ENCODE measurements around the gene FAF1.

The FAF1 gene

DNA sequence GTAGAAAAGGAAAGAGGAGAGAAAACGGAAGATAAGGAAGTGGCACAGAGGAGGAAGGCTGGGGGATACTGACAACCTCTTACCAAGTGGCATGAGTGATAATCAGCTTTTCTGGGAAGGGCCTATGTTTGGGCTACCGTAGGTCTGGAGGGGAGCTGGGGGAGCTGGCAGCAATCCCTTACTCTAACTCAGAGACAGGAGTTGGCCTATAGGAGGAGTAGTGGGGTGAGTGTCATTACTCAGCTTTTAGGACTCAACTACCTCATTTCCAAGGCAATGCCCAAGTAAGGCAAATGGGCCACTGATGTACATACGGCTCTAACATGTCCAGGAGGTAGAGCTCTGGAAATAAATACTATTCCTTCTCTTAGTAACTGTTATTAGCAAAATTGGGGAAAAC lies 488.1 kb downstream of the FAF1 start:
- TF ChIP-seq, protein P1, sequence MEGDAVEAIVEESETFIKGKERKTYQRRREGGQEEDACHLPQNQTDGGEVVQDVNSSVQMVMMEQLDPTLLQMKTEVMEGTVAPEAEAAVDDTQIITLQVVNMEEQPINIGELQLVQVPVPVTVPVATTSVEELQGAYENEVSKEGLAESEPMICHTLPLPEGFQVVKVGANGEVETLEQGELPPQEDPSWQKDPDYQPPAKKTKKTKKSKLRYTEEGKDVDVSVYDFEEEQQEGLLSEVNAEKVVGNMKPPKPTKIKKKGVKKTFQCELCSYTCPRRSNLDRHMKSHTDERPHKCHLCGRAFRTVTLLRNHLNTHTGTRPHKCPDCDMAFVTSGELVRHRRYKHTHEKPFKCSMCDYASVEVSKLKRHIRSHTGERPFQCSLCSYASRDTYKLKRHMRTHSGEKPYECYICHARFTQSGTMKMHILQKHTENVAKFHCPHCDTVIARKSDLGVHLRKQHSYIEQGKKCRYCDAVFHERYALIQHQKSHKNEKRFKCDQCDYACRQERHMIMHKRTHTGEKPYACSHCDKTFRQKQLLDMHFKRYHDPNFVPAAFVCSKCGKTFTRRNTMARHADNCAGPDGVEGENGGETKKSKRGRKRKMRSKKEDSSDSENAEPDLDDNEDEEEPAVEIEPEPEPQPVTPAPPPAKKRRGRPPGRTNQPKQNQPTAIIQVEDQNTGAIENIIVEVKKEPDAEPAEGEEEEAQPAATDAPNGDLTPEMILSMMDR (conservative IDR thresholded peaks at IDR 0.05; ENCODE audit: low read length): no peak
- DNase-seq (ENCODE audit: low read depth): no peak
- H3K4me3 ChIP-seq (ENCODE audit: low read length): no peak overlapping the region

DNA sequence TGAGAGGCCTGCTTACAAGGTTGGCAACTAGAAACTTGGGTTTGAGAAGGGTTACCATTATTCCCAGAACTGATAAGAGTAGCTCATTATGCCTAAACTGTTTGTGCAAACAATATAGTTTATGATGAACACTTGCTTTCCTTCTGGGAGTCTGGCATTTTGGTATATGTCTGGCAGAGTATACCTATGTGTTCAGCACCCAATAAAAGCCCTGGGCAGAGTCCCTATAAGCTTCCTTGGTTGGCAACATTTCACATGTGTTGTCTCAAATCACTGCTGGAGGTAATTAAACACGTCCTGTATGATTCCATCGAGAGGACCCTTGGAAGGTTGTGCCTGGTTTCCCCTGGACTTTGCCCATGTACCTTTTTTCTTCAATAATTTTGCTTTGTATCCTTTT lies 497.1 kb downstream of the FAF1 start:
- TF ChIP-seq, protein P1 (conservative IDR thresholded peaks at IDR 0.05; ENCODE audit: low read length): no peak
- no peak for DNase-seq (ENCODE audit: low read depth)
- H3K4me3 ChIP-seq (ENCODE audit: low read length): no peak overlapping the region

GRCh38 chr1:50458507-50458906 lies 501.6 kb downstream of the FAF1 start:
- TF ChIP-seq, protein P1 (conservative IDR thresholded peaks at IDR 0.05; ENCODE audit: low read length): no peak
- peak; percentile 74 for DNase-seq (ENCODE audit: low read depth)

DNA sequence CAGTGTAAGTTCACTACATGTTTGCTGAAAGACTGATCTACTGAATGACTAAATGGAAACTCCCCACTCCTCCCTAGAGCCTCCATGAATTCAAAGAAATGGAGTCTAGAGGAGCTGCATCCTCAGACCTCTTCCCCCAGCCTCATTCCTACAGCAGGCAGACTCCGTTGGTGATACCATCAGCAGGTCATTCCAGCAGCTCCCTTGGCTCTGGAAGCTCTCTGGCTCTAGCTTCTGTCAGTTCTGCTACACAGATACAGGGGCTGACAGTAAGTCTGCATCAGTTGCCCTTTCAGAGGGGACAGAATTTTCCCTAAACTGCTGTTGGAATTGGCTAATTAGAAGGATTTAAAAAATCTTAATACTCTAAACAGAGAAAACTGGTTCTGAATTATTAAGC lies 505.2 kb downstream of the FAF1 start:
- no peak for DNase-seq (ENCODE audit: low read depth)
- H3K4me3 ChIP-seq (ENCODE audit: low read length): no peak overlapping the region
- TF ChIP-seq, protein P1 (conservative IDR thresholded peaks at IDR 0.05; ENCODE audit: low read length): no peak

More at GRCh38 chr1:50458507-50458906, 501.6 kb downstream of the FAF1 start:
- no peak overlapping the region for H3K4me3 ChIP-seq (ENCODE audit: low read length)

DNA sequence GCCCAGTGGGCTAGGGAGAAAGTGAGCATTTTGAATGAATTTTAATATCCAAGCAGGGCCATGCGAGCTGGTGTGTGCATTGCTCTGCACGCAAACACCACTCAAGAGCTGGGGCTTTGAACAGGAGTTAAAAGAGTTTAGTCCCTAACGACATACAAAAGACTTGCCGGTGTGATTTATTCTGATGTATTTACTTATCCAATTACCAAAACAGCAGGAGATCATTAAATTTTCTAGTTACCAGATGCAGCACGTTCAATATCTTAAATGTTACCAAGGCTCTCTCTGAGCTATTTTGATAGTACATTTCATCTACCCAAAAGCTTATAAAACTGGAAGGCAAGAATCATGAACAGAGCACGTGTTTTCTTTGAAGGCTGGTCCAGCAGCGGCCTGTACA lies 506.8 kb downstream of the FAF1 start:
- H3K4me3 ChIP-seq (ENCODE audit: low read length): no peak overlapping the region
- DNase-seq (ENCODE audit: low read depth): no peak
- TF ChIP-seq, protein P1 (conservative IDR thresholded peaks at IDR 0.05; ENCODE audit: low read length): no peak

DNA sequence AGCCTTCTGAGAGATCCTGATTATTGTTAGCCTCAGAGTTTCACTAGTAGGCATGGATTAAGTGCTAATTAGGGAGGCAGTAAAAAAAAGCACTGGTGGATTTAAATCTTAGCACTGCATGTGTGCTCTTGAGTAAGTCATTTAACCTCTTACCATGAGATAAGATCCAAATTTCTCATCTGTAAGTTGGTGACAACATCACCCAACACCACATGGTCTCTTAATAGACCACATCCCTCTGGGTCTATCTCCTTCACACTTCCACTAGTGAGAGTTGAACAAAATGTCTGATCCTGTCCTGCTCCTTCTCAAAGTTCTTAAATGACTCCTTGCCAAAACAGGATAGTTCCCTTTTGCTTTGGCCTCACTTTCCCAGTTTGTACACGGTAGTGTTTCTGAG lies 507.4 kb downstream of the FAF1 start:
- H3K4me3 ChIP-seq (ENCODE audit: low read length): no peak overlapping the region
- no peak for DNase-seq (ENCODE audit: low read depth)
- TF ChIP-seq, protein P1 (conservative IDR thresholded peaks at IDR 0.05; ENCODE audit: low read length): no peak

DNA sequence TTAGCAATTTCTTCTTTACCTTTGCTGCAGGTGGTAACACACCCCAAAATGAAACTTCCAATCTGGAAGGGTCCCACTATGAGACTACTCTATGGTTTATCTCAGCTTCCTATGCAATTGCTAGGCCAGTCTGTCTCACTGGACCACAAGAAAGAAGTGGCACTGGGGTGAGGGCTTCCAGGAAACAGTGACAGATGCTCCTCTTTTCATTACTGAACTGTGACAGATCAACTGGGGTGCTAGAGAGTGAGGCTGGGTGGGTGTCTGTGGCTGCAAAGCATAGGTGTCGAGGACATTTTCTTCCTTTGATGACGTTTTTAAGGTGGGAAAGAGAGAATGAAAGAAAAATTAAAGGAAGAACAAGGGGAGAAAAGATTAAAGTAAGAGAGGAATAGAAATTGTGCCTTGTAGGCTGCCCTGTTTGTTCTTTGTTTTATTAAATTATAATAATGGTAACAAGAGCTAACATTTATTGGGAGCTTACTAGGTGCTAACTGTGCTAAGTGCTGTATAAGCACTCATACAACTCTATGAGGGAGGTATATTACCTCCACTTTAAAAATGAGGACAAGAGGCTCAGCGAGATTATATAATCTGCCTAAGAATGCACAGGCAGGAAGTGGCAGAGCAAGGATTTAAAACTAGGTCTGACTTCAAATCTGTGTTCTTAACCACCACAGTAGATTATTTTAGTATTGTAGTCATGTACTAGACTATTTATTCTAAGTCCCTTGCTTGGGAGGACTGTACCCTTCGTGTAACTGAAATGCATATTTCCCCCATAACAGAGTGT lies 509.0 kb downstream of the FAF1 start:
- DNase-seq (ENCODE audit: low read depth): no peak
- no peak overlapping the region for H3K4me3 ChIP-seq (ENCODE audit: low read length)
- TF ChIP-seq, protein P1 (conservative IDR thresholded peaks at IDR 0.05; ENCODE audit: low read length): no peak
